Measurements from ENCODE around the gene MCC.

DNA sequence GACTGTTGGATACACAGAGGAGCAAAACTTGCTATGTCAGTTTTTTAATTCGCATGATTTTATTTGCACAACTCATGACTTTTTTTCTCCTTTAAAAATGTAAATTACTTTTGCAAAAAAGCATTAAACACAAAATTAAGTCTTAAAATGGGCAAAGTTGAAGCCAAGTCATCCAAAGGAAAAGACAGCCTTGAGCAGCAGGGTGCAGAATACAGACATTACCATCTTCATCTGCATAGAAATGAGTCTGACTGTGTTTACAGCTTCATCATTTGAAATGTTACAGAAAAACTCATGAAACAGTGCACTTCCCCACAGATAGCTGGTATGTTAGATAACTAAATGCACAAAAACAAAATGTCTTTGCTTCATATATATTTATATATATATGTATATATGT is 154.8 kb downstream of the MCC start:
- TF ChIP-seq POLR2A (IDR thresholded peaks at IDR 0.05; ENCODE audit: low read length) (no peak), GATA1 (IDR thresholded peaks at IDR 0.05; ENCODE audit: low read depth, low read length) (no peak)

Data from erythroblast (primary cell).